ENCODE results near the gene FAHD2A. TPM values are rescaled to one million over a fixed set of nuclear protein-coding genes. Genes with fewer than 3 reads are reported as not detected.
"Not testable (repeated sequence)": the region's sequence is repeated elsewhere in the genome, so short reads cannot be mapped to it uniquely, and the experiment has no call there.

FAHD2A gene
- 10 to 100 TPM; 12.6 to 24.3 (median 15.1) TPM for polyA plus RNA-seq

- Mint-ChIP-seq H3K9me3 (no peaks in the 10 kb centered on the region), H3K27ac (peak within 1 kb of the TSS; percentile 91 to 97 (median 94)), H3K4me1 (peaks cover 28 to 31% of the 10 kb centered on the region in 2 donors), H3K27me3 (ENCODE audit: low read depth in 3 of 3) (peaks cover 0 to 4% (median 2%) of the 10 kb centered on the region in 3 donors), H3K36me3 (peaks cover 0 to 3% (median 0%) of the 10 kb centered on the region in 3 donors), H3K4me3 (peak within 1 kb of the TSS; percentile 96 to 99 (median 97))
- peak; percentile 90 to 93 (median 91) for DNase-seq
These were observed at the start of gene FAHD2A for GRCh38 chr2:95402370-95403203. TSS of gene FAHD2A (plus strand) at chr2:95402708. CDS start at chr2:95405559, 2,851 bp downstream.

GRCh38 chr2:95353055-95353575 is 49.4 kb upstream of the FAHD2A start:
- Mint-ChIP-seq H3K36me3 (no peaks in the 10 kb centered on the region), H3K9me3 (no peaks in the 10 kb centered on the region), H3K27ac (no peak overlapping the region), H3K4me1 (no peaks in the 10 kb centered on the region), H3K4me3 (no peak overlapping the region), H3K27me3 (ENCODE audit: low read depth in 3 of 3) (peaks cover 7 to 8% (median 8%) of the 10 kb centered on the region in 3 donors)
- no peak for DNase-seq

- Mint-ChIP-seq H3K27me3 (ENCODE audit: low read depth in 3 of 3) (peaks cover 6 to 8% (median 7%) of the 10 kb centered on the region in 3 donors), H3K27ac (no peak overlapping the region), H3K4me3 (no peak overlapping the region), H3K4me1 (no peaks in the 10 kb centered on the region), H3K36me3 (no peaks in the 10 kb centered on the region), H3K9me3 (no peaks in the 10 kb centered on the region)
- DNase-seq = no peak
These were observed 48.7 kb upstream of the FAHD2A start for GRCh38 chr2:95353613-95354468.

- Mint-ChIP-seq H3K4me1 (no peaks in the 10 kb centered on the region), H3K4me3 (no peak overlapping the region), H3K36me3 (no peaks in the 10 kb centered on the region), H3K9me3 (no peaks in the 10 kb centered on the region), H3K27ac (peak overlapping the region in 1 of 6 donors; percentile 69), H3K27me3 (ENCODE audit: low read depth in 3 of 3) (peaks cover 3 to 8% (median 6%) of the 10 kb centered on the region in 3 donors)
- no peak for DNase-seq
These were observed 48.0 kb upstream of the FAHD2A start for GRCh38 chr2:95354469-95354901.

- peaks cover 3 to 8% (median 6%) of the 10 kb centered on the region in 3 donors for H3K27me3 Mint-ChIP-seq (ENCODE audit: low read depth in 3 of 3)
These were observed 47.6 kb upstream of the FAHD2A start for GRCh38 chr2:95354925-95355324.

GRCh38 chr2:95355486-95355885 is 47.0 kb upstream of the FAHD2A start:
- not testable (repeated sequence) for H3K36me3 Mint-ChIP-seq; H3K9me3 Mint-ChIP-seq; DNase-seq; H3K4me3 Mint-ChIP-seq; H3K27me3 Mint-ChIP-seq (ENCODE audit: low read depth in 3 of 3); H3K4me1 Mint-ChIP-seq; H3K27ac Mint-ChIP-seq

More at GRCh38 chr2:95354925-95355324, 47.6 kb upstream of the FAHD2A start:
- DNase-seq = no peak
- H3K27ac Mint-ChIP-seq = no peak overlapping the region
- no peaks in the 10 kb centered on the region for H3K36me3 Mint-ChIP-seq
- H3K4me1 Mint-ChIP-seq = no peaks in the 10 kb centered on the region
- no peak overlapping the region for H3K4me3 Mint-ChIP-seq
- no peaks in the 10 kb centered on the region for H3K9me3 Mint-ChIP-seq

GRCh38 chr2:95356821-95357700 is 45.4 kb upstream of the FAHD2A start:
- DNase-seq = no peak
- H3K27ac Mint-ChIP-seq = no peak overlapping the region
- no peaks in the 10 kb centered on the region for H3K36me3 Mint-ChIP-seq
- no peak overlapping the region for H3K4me3 Mint-ChIP-seq
- H3K9me3 Mint-ChIP-seq = no peaks in the 10 kb centered on the region
- H3K4me1 Mint-ChIP-seq = no peaks in the 10 kb centered on the region
- peaks cover 2 to 5% (median 3%) of the 10 kb centered on the region in 3 donors for H3K27me3 Mint-ChIP-seq (ENCODE audit: low read depth in 3 of 3)

- H3K36me3 Mint-ChIP-seq = no peaks in the 10 kb centered on the region
- H3K9me3 Mint-ChIP-seq = no peaks in the 10 kb centered on the region
- no peak for DNase-seq
- no peak overlapping the region for H3K27ac Mint-ChIP-seq
- no peaks in the 10 kb centered on the region for H3K4me1 Mint-ChIP-seq
- no peak overlapping the region for H3K4me3 Mint-ChIP-seq
- peaks cover 2 to 5% (median 3%) of the 10 kb centered on the region in 3 donors for H3K27me3 Mint-ChIP-seq (ENCODE audit: low read depth in 3 of 3)
These were observed 44.7 kb upstream of the FAHD2A start for GRCh38 chr2:95357717-95358280.

- H3K36me3 Mint-ChIP-seq = no peaks in the 10 kb centered on the region
- no peaks in the 10 kb centered on the region for H3K9me3 Mint-ChIP-seq
- no peaks in the 10 kb centered on the region for H3K4me1 Mint-ChIP-seq
- no peak for DNase-seq
- peaks cover 2 to 5% (median 5%) of the 10 kb centered on the region in 3 donors for H3K27me3 Mint-ChIP-seq (ENCODE audit: low read depth in 3 of 3)
- no peak overlapping the region for H3K4me3 Mint-ChIP-seq
- no peak overlapping the region for H3K27ac Mint-ChIP-seq
These were observed 43.5 kb upstream of the FAHD2A start for GRCh38 chr2:95359031-95359430.

GRCh38 chr2:95359501-95359930 is 43.0 kb upstream of the FAHD2A start:
- Mint-ChIP-seq H3K36me3 (no peaks in the 10 kb centered on the region), H3K4me1 (no peaks in the 10 kb centered on the region)

GRCh38 chr2:95361216-95361980 is 41.1 kb upstream of the FAHD2A start:
- Mint-ChIP-seq H3K36me3 (no peaks in the 10 kb centered on the region), H3K27ac (no peak overlapping the region), H3K4me1 (no peaks in the 10 kb centered on the region), H3K9me3 (no peaks in the 10 kb centered on the region), H3K27me3 (ENCODE audit: low read depth in 3 of 3) (peaks cover 0 to 5% (median 3%) of the 10 kb centered on the region in 3 donors), H3K4me3 (no peak overlapping the region)
- no peak for DNase-seq

More at GRCh38 chr2:95359501-95359930, 43.0 kb upstream of the FAHD2A start:
- H3K4me3 Mint-ChIP-seq = no peak overlapping the region
- H3K9me3 Mint-ChIP-seq = no peaks in the 10 kb centered on the region
- peaks cover 2 to 5% (median 5%) of the 10 kb centered on the region in 3 donors for H3K27me3 Mint-ChIP-seq (ENCODE audit: low read depth in 3 of 3)
- H3K27ac Mint-ChIP-seq = no peak overlapping the region
- DNase-seq = no peak

- Mint-ChIP-seq H3K9me3 (no peaks in the 10 kb centered on the region), H3K4me3 (no peak overlapping the region), H3K27ac (no peak overlapping the region), H3K27me3 (ENCODE audit: low read depth in 3 of 3) (peaks cover 0 to 5% (median 3%) of the 10 kb centered on the region in 3 donors), H3K4me1 (no peaks in the 10 kb centered on the region), H3K36me3 (no peaks in the 10 kb centered on the region)
- DNase-seq = no peak
These were observed 40.0 kb upstream of the FAHD2A start for GRCh38 chr2:95362486-95362885.

Data from immature natural killer cell (primary cell).